Astrocyte of the cerebellum (primary cell): ENCODE data around the gene ORMDL1.

ENCODE experiments used
- DNase-seq: peaks from one replicate; pipeline ENCODE4 v3.0.0-alpha.2; 2011; ENCODE audit warnings: low read depth
- H3K4me3 ChIP-seq: 2 replicates; pipeline ENCODE4 v1.5.1; 2011; ENCODE audit warnings: mild to moderate bottlenecking, low read depth, low read length, moderate library complexity
- CTCF ChIP-seq: IDR thresholded peaks from 2 replicates; pipeline ENCODE4 v1.5.1; 2012; ENCODE audit warnings: low read length, low read depth, moderate library complexity, mild to moderate bottlenecking; ENCODE audit errors: missing control alignments
- in situ Hi-C: cut with HindIII; loops from 2 replicates; pipeline ENCODE4 v1.10.0; 2017; ENCODE audit warnings: low sequenced_read_pairs

Gene ORMDL1

GRCh38 chr2:189819297-189819704 is 35.2 kb upstream of the ORMDL1 start:
- in situ Hi-C loops, result no loop called here
- no peak overlapping the region for H3K4me3 ChIP-seq
- peak; percentile 12 for DNase-seq
- TF ChIP-seq CTCF, result no peak

GRCh38 chr2:189818249-189819038 is 34.3 kb upstream of the ORMDL1 start:
- no peak for TF ChIP-seq CTCF
- in situ Hi-C loops, result no loop called here

GRCh38 chr2:189803431-189803830 is 19.3 kb upstream of the ORMDL1 start:
- in situ Hi-C loops, result no loop called here

More at GRCh38 chr2:189818249-189819038, 34.3 kb upstream of the ORMDL1 start:
- H3K4me3 ChIP-seq, result no peak overlapping the region
- no peak for DNase-seq

DNA sequence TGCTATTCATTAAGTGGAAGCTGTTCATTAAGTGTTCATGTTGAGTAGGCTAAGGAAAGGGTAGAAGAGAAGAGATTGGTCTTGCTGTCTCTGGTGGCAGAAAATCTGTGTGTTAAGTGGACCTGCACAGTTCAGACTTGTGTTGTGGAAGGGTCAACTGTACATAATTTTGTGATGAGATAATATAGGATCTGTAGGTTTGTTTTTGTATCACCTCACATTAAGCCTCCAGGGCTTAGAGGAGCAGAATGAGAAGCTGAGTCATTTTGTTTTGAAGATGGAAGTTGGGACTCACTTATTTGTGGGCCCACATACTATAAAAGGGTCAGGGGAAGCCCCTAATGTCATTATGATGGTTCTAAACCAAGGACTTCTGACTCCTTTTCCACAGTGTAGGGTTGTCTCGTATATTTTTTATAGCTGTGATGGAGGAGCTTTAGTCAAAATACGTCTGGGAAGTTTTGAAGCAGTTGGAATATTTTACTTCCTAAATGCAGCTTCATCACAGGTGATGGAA is 18.3 kb upstream of the ORMDL1 start:
- in situ Hi-C loops, result no loop called here
- DNase-seq, result no peak
- H3K4me3 ChIP-seq, result no peak overlapping the region
- no peak for TF ChIP-seq CTCF

More at GRCh38 chr2:189803431-189803830, 19.3 kb upstream of the ORMDL1 start:
- H3K4me3 ChIP-seq, result no peak overlapping the region
- DNase-seq, result no peak
- no peak for TF ChIP-seq CTCF

DNA sequence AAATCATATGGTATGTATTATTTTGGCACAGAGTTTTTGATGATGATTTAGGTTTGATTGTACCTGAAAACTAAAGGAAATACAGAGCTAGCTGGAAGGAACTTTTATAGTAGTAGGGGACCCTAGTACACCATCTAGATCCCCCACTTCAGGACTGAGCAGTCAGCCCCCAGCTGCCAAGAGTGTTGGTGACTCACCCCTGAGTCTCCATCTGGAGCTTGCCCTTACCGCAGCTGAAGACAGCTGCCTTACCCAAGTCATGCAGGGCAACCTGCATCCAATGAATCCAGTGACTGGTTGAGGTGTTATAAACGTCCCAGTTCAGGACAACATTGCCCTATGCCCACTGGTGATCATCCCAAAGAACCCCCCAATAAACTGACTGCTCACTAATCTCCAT is 15.4 kb upstream of the ORMDL1 start:
- no peak for TF ChIP-seq CTCF
- in situ Hi-C loops, result no loop called here
- H3K4me3 ChIP-seq, result no peak overlapping the region
- peak; percentile 23 for DNase-seq

GRCh38 chr2:189799030-189799331 is 14.8 kb upstream of the ORMDL1 start:
- H3K4me3 ChIP-seq, result no peak overlapping the region
- TF ChIP-seq CTCF, result no peak
- in situ Hi-C loops, result no loop called here
- no peak for DNase-seq
